C4-2B (cell line): ENCODE results near the gene LYRM4.

Source experiments
- CTCF ChIP-seq: fragments of 450-650 bp; conservative IDR thresholded peaks from 2 replicates; pipeline ENCODE4 v1.5.1; 2017; ENCODE audit warnings: mild to moderate bottlenecking
- ZFX ChIP-seq: fragments of 450-650 bp; IDR thresholded peaks from 2 replicates; pipeline ENCODE4 v1.6.1; 2017

- TF ChIP-seq CTCF (no peak), ZFX (no peak)
Observed at GRCh38 chr6:5191222-5191621, 69.5 kb downstream of the LYRM4 start.
